ENCODE measurements around the gene ZSCAN30. TPM values are rescaled to one million over a fixed set of nuclear protein-coding genes. Genes with fewer than 3 reads are reported as not detected.
"Not testable (repeated sequence)": the region's sequence is repeated elsewhere in the genome, so short reads cannot be mapped to it uniquely, and the experiment has no call there.

The ZSCAN30 gene
- total RNA-seq, 1 donor from 2014 or later: 12.0 TPM

- DNase-seq (no peak), ATAC-seq (ENCODE audit: poor library complexity) (no peak)
- intact Hi-C loops (cut with DNase I): no loop called here
Measured at GRCh38 chr18:35244671-35245070, 45.4 kb downstream of the ZSCAN30 start.

GRCh38 chr18:35242426-35242825 lies 47.6 kb downstream of the ZSCAN30 start:
- no peak for DNase-seq
- no peak for ATAC-seq (ENCODE audit: poor library complexity)
- intact Hi-C loops (cut with DNase I): no loop called here

- ATAC-seq (ENCODE audit: poor library complexity) (no peak), DNase-seq (no peak)
- intact Hi-C loops (cut with DNase I): no loop called here
Measured at GRCh38 chr18:35241448-35241804, 48.6 kb downstream of the ZSCAN30 start.

DNA sequence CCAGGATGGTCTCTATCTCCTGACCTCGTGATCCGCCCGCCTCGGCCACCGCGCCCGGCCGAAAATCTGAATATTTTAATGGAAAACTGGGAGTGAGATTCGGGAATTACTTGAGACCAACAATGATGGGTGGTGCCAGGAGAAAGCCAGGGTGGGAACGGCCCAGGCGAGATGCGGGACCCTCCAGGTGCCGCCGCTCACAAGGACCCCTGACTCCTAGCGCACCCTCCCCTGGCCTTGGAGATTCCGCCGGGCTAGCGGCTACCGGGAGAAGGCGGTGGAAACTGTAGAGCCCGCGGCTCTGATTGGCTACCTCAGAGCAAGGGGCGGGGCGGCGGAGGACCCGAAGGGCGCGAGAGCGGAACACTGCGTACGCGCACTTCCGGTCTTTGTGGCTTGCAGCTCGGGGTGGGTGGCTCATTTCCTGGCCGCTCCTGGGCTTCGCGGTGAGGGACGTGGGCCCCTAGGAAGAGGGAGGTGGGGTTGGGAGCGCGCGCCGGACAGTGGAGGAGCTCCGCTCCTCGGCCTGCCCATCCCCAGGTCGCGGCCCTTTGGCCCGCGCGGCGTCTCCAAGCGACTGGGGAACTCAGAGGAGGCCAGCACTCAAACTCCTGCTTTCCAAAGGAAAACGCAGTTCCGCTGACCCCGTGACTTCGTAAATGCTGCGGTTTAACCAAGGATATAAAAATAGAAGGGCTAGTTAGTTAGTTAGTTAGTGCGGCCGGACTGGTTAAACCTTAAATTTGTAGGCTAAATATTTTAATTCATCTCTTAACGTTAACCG lies 49.2 kb downstream of the ZSCAN30 start, which contains the start of gene ZNF397:
ZNF397 (plus strand) TSS at position 371 of the 784 bp plus-strand sequence. CDS start 1,437 bp downstream, outside the sequence.
- ATAC-seq (ENCODE audit: poor library complexity) (peak; percentile 100), DNase-seq (peak; percentile 99)
- intact Hi-C loops (cut with DNase I): no loop called here

GRCh38 chr18:35239314-35239713 lies 50.7 kb downstream of the ZSCAN30 start:
- no peak for ATAC-seq (ENCODE audit: poor library complexity)
- intact Hi-C loops (cut with DNase I): loop anchor here (2.0 kb wide), 1 partner anchor 105 kb away; the partner anchor contains the start of gene ZNF24
- no peak for DNase-seq

- DNase-seq (no peak), ATAC-seq (ENCODE audit: poor library complexity) (no peak)
- intact Hi-C loops (cut with DNase I): no loop called here
Measured at GRCh38 chr18:35236571-35237363, 53.3 kb downstream of the ZSCAN30 start.

GRCh38 chr18:35231052-35231451 lies 59.0 kb downstream of the ZSCAN30 start:
- intact Hi-C loops (cut with DNase I): no loop called here
- ATAC-seq (ENCODE audit: poor library complexity): peak; percentile 97

GRCh38 chr18:35227254-35227653 lies 62.8 kb downstream of the ZSCAN30 start:
- no peak for ATAC-seq (ENCODE audit: poor library complexity)
- no peak for DNase-seq
- intact Hi-C loops (cut with DNase I): no loop called here

More at GRCh38 chr18:35231052-35231451, 59.0 kb downstream of the ZSCAN30 start:
- peak; percentile 82 for DNase-seq

GRCh38 chr18:35223797-35224196 lies 66.2 kb downstream of the ZSCAN30 start:
- DNase-seq (no peak), ATAC-seq (ENCODE audit: poor library complexity) (no peak)
- intact Hi-C loops (cut with DNase I): loop anchor here (5.0 kb wide), 1 partner anchor 216 kb away; no protein-coding TSS in a partner anchor

DNA sequence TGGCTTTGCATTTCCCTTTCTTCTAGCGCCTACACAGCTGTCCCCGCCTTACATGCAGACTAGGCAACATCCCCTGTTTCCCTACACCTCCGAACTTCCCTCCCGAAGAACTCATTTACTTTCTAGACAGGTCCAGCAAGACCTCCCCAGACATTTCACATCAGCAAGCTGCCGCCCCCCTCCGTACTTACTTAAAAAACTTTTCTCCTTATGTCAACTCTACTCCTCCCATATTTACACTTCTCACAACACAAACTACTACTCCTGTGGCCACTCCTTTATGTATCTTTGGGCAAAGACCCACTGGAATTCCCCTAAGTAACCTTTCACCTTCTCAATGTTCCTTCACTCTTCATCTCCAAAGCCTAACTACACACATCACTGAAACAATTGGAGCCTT lies 69.6 kb downstream of the ZSCAN30 start:
- no peak for ATAC-seq (ENCODE audit: poor library complexity)

GRCh38 chr18:35219331-35219730 lies 70.7 kb downstream of the ZSCAN30 start:
- intact Hi-C loops (cut with DNase I); ATAC-seq (ENCODE audit: poor library complexity); DNase-seq: not testable (repeated sequence)

More for the DNA sequence above, 69.6 kb downstream of the ZSCAN30 start:
- DNase-seq: no peak
- intact Hi-C loops (cut with DNase I): loop anchor here (5.0 kb wide), 1 partner anchor 213 kb away; no protein-coding TSS in a partner anchor

- DNase-seq; ATAC-seq (ENCODE audit: poor library complexity); intact Hi-C loops (cut with DNase I): not testable (repeated sequence)
Measured at GRCh38 chr18:35216611-35217010, 73.4 kb downstream of the ZSCAN30 start.

GRCh38 chr18:35215026-35215425 lies 75.0 kb downstream of the ZSCAN30 start:
- intact Hi-C loops (cut with DNase I): no loop called here
- ATAC-seq (ENCODE audit: poor library complexity) (no peak), DNase-seq (no peak)

GRCh38 chr18:35205746-35206458 lies 84.1 kb downstream of the ZSCAN30 start:
- ATAC-seq (ENCODE audit: poor library complexity); DNase-seq; intact Hi-C loops (cut with DNase I): not testable (repeated sequence)

DNA sequence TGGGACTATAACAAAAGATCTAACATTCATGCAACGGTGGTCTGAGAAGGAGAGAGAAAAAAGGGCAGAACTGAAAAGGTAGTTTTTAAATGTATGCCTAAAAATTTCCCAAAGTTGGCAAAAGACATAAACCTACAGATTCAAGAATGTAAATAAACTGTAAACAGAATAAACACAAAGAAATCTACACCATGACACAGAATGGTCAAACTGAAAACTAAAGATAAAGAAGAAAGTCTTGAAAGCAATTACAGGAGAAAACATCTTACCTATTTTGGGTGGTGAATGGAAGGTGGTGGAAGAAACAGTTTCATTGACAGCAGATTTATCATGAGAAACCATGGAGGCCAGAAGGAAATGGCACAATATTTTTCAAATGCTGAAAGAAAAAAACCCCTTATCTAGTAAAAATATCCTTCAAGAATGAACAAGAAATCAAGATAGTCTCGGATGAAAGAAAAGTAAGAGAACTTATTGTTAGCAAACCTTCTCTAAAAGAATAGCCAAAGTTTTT lies 84.8 kb downstream of the ZSCAN30 start:
- intact Hi-C loops (cut with DNase I): no loop called here
- ATAC-seq (ENCODE audit: poor library complexity) (no peak), DNase-seq (no peak)

GRCh38 chr18:35203067-35203466 lies 87.0 kb downstream of the ZSCAN30 start:
- DNase-seq (no peak), ATAC-seq (ENCODE audit: poor library complexity) (peak; percentile 86)

DNA sequence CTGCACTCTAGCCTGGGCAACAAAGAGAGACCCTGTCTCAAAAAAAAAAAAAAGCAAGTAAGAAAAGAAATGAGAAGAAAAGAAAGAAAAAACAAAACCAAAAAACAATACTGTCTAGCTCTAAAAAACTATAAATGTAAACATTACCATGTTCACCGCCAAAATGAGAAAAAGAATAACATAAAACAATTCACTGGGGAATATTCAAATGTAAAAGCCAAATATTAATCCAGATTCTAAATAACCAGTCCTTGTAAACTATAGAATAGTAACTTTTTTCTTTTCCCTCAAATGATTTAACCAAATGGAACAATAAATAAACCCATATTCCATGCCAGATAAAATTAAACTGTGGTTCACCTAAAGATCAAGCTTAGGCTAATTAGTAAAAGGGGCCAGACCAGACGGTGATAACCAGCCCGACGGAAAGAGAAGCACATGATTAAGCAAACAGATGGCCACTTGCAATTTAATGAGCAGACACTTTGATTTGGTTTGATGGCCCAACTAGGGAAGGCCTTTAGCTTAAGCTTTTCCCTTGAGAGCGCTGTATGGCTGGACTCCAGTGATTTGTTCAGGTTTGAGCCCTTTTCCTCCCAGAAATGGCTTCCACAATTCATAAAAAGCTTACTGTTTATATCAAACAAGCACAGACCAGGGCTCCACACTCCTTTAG lies 88.6 kb downstream of the ZSCAN30 start:
- DNase-seq (no peak), ATAC-seq (ENCODE audit: poor library complexity) (no peak)
- intact Hi-C loops (cut with DNase I): no loop called here

More at GRCh38 chr18:35203067-35203466, 87.0 kb downstream of the ZSCAN30 start:
- intact Hi-C loops (cut with DNase I): no loop called here

All from Right ventricle myocardium superior (tissue), 1 donor.